Fibroblast of upper back skin (primary cell): Measurements from ENCODE around the gene OR51E1.
A peak's percentile ranks its signal among the peaks of the same experiment; 100 is the strongest.

Experiments used
- DNase-seq: peaks from one replicate; pipeline ENCODE4 v3.0.0-alpha.2; 2013

Gene OR51E1, protein sequence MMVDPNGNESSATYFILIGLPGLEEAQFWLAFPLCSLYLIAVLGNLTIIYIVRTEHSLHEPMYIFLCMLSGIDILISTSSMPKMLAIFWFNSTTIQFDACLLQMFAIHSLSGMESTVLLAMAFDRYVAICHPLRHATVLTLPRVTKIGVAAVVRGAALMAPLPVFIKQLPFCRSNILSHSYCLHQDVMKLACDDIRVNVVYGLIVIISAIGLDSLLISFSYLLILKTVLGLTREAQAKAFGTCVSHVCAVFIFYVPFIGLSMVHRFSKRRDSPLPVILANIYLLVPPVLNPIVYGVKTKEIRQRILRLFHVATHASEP

DNA sequence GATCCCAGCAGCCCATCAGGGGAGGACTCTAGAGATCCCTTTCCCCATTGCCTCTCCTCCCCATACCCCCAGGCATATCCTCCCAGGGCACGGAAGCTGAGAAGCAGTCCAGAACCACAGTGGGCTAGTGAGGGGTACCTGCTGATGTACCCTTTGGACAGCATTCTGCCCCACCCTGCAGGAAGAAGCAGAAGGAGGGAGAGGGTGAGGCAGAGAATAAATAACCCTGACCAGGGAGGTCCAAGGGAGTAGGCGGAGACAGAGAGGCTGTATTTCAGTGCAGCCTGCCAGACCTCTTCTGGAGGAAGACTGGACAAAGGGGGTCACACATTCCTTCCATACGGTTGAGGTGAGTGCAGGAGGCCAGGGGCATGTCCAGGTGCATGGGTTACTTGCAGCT lies at the start of gene OR51E1:
Gene OR51E1, plus strand, starts transcription at position 301 of the 400 bp plus-strand sequence. CDS start 8,545 bp downstream, outside the sequence.
- no peak for DNase-seq

DNA sequence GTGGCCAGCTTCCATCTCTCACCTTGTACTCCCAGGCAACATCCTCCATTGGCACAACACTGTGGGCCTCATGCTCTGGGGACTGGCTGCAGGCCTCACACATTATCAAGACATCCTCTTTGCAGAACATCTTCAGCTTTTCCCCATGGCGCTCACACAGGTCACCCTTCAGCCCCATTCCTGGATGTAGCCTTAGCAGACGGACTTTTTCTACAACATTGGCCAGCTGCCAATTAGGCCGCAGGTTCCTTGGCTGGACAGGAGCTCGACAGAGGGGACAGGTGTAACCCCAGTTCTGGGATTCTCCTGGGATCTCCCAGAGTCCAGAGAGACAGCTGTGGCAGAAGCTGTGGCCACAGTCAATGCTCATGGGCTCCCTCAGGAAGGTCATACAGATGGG lies 38.7 kb upstream of the OR51E1 start:
- DNase-seq, result no peak

DNA sequence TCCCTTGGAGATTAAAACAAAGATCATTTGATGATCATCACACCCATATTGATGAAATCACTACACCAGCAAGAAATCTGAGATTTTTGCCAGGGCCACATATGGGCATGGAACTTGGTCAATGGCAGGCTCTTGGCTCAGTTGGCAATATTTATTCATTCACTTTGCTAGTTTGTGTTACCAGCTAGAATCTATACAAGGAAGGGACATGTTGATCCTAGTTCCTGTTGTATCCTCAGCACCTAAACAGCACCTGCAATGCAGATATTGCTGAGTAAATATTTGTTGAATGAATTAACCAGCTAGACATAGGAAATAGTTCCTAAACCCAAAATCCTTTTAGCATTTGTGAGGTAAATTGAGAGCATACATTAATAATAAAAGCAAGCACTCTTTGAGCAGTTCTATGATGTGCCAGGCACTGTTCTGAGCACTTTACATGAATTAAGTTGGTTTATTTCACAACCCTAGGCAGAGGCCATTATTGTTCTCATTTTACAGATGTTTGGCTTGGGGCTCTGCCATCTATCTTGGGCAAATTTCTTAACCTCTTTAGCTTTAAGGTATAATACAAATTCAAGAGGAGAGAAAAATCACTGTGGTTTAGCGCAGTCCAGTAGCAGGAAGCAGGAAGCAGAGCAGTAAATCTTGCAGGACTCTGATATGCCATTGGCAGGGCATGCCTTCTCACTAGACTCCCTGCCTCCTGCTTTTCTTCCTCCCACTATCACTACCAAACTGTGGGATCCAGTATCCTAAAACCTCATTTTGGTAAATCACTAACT lies 37.4 kb upstream of the OR51E1 start:
- peak; percentile 15 for DNase-seq

DNA sequence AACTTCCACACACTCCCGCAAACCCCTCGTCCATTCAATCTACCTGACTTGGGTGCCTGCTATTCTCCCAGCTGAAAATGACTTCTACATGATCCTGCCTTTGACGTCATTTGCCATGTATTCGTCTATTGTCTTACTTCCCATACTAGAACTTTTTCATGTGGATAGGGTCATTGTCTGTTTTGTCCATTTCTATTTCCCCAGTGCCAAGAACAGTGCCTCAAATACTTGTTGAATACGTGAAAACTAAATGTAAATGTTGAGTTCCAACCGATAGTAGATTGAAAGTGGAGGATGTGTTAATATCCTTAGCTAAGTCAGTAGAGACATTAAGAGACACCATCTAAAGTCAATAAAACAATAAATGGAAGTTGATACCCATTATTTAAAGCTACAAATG lies 36.7 kb upstream of the OR51E1 start:
- DNase-seq, result no peak

DNA sequence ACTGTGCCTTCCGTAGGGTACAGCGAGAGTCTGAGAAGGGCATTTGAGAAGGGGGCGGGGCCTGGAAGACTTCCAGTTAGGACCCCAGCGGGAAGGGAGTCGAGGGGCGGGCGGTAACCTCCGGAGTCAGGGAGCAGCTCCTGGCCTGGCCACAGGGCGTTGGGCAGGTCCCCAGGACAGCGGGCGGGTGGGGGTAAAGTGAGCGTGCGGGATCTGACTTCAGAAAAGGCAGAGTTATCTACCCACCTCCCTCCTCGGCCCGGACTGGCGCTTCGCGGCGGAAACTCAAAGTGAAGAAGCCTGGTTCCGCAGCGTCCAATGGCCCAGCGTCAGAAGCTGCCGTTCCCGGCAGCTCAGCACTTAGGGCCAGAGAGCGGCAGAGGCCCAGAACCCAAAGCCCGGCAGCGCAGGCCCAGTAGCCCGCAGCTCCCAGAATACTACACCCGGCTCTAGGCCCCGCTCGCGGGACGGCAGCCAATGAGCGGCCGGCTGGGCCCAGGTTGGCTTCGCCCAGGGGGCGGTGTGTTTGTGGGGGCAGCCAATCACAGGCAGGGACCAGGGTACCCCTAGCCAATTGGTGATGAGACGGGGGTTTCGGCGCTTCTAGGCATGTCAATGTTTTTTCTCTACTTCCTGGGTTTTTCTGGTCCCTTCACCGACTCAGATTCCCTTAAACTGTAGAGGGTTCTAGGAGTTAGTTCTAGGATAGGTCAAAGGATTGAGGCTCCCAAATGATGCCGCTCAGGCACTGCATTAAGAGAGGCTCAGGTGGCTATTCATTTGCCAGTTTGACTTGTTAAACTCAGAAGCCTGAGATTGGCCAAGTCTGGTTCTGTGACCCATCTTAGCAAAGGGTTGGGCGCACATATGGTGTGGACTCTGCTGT lies 35.8 kb upstream of the OR51E1 start, which contains the start of gene TRIM68:
Gene TRIM68, minus strand, starts transcription at position 451 of the 886 bp plus-strand sequence. CDS start 2,727 bp downstream, outside the sequence.
- peak; percentile 97 for DNase-seq

DNA sequence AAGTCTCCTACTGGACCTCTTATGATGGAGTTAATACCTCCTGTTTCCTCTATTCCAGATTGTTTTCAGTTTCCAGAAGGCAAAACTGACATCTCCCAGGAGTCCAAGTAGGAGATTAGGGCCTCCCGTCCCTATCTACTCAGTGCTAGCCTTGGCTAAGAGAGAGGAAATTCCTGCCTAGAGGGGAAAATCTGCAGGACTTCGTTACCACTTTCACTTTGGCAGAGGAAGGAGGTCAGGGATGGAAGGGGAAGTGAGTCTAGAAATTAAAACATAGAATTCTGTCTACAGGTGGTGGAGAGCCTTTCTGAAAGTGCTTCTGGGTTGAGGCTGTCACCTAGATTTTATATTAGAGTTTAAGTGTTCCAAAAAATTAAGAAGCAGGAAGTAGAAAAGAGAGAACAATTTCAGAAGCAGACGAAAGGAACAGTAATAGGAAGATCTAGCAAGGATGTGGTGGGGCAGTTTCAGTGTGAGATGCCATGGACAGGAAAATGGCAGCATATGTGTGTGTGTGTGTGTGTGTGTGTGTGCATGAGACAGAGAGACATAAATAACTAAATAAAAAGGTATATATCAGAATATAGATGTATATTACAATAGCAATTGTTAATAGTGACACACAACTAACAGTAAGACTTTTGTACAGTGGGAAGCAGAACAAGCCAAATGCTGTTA lies 33.4 kb upstream of the OR51E1 start:
- no peak for DNase-seq

DNA sequence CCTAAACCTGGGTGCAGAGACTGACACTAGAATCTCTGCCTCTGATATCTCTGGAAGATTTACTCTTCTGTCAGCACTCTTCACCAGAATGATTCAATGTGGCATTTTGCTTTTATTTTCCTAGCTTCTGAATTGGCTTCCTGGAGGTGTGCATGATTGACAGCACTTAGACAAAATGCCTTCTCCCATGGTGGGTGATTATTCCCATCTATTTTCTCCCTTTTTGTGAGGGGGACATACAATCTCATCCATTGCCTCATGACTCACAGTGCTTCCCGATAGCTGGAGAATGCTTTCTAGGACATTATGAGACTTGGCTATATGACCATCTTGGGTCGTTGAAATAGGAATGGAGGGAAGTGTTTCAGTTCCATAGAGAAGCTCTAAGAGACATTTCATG lies 31.8 kb upstream of the OR51E1 start:
- DNase-seq, result no peak

DNA sequence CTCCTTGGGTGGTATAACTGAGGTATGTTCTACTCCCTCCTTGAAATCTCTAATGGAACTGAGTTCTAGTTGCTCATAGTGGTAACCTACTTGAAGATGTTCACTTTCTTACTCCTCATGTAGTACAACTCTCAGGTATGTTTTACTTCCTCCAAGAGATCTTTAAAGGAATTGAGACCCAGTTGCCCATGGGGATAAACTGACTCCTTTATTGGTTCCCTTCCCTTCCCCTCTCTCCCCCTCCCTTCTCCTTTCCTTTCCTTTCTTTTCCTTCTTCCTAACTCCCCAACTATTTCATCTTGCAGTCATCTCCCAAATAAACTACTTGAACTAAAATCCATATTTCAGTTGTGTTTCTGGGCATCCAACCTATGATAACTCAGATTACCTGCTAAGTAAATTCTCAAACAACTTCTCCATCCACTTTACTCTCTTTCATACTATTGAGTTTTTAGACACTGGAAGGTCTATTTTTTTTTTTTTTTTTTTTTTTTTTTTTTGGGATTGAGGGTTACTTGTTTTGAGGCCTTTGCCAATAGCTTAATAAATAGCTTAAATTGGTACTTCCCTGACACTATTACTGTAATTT lies 27.8 kb upstream of the OR51E1 start:
- no peak for DNase-seq

DNA sequence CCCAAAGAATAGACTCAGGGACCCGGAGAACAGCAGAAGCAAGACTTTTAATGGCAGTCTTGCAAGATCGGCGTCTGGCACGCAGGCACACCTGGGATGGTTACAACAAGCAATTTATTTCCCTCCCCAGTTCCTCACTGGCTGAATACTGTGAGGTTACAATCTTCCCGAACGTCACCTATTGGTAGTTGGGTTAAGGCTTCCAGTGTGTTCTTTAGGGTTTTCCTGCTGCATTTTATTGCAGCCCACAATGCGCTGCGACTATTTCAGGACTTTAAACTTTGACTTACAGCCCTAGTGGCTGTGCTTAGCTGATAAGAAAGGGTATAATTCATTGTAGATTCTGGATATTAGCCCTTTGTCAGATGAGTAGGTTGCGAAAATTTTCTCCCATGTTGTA lies 24.3 kb upstream of the OR51E1 start:
- no peak for DNase-seq

DNA sequence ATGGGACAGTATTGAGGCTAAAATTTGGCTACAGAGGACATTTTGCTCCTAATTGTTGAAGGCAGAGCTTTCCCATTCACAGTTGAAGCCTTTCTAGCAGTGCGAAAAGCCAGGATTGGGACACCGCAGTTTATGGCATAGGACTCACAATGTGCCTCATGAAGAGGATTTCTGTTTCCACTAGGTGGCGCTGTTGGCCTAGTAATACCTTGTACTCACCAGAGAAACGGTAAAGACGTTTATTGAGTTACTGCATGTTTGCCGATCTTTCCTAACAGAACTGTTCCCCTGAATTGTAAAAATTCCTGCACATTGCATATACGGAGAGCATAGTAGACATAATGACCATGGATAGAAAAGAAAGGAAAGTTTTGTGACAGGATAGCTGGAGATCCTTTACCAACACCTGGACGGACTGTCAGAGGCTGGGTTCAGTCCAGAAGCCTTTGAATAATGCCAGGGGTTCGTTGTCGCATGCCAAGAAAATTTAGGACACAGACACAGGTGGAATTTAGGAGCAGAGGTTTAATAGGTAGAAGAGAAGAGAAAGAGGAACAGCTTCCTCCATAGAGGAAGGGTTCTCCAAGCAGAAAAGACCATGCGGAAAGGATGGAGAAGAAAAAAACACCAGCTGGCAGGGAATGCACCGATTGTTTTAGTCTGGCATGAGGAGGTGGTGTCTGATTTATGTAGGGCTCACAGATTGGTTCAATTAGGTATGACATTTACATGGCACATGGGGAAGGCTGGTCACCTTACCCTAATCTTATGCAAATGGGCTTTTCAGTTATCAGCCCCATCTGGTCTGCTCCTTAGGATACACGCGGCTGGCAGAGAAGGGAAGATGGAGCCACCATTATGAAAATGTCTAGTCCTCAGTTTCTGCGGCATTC lies 17.3 kb upstream of the OR51E1 start:
- peak; percentile 73 for DNase-seq

DNA sequence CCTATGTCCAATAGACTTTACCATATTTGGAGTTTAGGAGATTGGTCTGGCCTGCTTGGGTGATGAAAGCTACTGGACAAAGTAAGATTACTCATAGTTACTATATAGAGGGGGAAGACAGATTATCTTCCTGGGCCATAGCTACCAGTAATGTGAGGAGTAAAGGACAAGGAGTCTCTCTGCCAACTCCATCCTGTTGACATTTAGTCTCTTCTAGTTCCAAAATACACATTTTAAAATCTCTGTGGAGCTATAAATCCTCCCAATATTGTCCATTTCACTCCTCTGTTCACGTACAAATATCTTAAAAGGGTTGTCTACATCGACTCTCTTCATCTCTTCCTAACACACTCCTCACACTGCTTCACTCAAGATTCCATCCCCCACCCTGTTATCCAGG lies 7.6 kb upstream of the OR51E1 start:
- no peak for DNase-seq

DNA sequence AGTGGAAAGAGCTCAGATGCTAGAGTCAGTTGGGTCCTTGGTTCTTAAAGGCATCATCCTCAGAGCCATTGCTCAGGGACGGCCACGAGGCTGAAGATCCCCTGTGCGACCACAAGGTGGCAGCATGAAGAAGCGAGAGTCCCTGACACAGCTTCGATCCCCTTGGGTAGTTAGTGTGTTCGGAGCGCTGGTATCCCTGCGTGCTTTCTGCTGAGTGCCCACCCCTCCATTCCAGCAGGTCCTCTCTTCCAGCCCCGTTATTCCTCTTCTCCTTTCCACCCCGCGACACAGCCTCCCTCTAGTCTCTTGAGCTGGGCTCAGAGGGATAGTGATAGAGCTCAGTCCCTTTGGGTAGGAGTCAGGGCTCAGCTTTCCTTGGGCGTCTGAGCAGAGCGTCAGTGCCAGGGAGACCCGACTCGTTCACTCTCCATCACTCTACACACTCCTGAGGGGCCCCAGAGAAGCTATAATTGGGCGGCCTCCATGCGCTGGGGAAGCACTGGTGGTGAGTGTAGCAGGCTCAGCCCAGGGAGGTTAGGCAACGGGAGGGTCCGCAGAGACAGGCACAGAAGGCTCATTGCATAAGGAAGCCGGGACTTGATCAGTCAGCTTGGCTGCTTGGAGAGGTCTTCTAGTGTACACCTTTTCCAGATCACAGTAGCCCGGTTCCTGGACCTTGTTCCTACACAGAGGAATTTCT lies 6.7 kb upstream of the OR51E1 start, which contains the start of gene OR51D1:
Gene OR51D1, plus strand, starts transcription at position 516 of the 700 bp plus-strand sequence. CDS start 2,314 bp downstream, outside the sequence.
- DNase-seq, result peak; percentile 69

DNA sequence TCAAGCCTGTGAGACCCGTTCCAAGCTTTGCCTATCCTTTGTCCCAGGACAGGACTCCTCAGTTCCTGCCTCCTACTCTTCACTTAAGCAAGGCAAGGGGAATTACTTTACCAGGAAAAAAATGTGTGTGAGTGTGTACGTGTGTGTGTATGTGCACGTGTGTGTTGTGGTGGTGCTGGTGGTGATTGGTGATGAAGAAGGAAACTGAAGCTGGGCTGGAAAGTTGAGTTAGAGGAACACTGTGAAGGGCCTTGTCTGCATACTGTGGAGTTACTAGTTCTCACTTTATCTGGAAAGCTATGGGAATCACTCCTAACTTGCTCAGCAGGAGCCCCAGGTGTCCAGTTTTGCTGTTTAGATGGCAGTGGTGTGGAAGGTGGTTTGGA lies 6.1 kb upstream of the OR51E1 start:
- no peak for DNase-seq

DNA sequence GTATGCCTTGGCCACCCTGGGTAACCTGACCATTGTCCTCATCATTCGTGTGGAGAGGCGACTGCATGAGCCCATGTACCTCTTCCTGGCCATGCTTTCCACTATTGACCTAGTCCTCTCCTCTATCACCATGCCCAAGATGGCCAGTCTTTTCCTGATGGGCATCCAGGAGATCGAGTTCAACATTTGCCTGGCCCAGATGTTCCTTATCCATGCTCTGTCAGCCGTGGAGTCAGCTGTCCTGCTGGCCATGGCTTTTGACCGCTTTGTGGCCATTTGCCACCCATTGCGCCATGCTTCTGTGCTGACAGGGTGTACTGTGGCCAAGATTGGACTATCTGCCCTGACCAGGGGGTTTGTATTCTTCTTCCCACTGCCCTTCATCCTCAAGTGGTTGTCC lies 3.9 kb upstream of the OR51E1 start:
- DNase-seq, result no peak

DNA sequence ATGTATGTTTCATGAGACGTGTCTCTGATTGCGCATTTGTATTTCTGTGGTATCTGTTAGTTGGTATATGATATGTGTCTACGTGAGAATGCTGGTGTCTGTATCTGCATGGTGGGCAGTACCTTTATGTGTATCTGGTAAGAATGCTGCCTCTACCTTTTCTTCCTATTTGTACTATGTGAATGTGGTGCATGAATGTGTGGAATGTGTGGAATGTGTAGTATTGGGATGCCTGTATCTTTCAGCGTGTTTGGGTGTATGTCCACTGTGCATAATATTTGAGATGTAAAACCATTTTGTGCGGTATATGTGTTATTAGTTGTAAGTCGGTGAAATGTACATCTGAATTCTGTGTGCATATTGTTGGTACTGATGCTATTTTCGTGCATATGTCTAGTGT lies 2.3 kb upstream of the OR51E1 start:
- DNase-seq, result peak; percentile 5

DNA sequence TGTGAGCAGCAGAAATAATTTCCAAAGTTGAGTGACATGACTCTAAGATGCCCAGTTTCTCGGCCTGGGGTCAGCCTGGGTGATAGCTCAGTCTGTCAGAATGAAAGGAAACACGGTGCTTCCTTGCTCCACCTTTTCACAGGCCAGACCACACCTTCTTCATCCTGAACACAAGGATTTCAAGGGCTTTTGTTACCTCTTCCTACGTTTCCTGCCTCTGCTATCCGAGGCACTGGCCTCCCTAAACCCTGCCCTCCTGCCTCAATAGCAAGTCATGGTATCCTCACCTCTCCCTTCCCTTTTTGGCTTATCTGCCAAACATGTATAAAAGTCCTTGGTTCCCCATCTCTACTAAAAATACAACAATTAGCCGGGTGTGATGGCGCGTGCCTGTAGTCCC lies 1.7 kb upstream of the OR51E1 start:
- no peak for DNase-seq

DNA sequence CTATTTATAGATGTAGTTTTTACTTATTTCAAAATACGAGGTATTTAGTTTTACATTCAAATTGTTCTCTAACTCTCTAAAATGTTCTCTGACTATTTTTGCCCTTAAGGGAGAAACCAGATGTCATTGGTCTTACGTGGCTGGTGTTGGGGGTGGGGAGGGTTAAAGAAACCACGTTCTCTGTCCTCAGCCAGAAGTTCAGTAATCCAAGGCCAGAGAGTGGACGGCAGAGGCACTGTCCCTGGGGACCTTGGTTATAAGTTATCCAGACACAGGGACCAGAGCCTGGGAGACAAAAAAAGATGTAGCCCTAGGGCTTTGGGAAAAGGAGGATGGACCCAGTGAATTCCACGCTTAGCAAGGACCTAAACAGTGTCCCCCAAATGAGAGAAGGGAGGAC lies 706 bp upstream of the OR51E1 start:
- DNase-seq, result peak; percentile 9

DNA sequence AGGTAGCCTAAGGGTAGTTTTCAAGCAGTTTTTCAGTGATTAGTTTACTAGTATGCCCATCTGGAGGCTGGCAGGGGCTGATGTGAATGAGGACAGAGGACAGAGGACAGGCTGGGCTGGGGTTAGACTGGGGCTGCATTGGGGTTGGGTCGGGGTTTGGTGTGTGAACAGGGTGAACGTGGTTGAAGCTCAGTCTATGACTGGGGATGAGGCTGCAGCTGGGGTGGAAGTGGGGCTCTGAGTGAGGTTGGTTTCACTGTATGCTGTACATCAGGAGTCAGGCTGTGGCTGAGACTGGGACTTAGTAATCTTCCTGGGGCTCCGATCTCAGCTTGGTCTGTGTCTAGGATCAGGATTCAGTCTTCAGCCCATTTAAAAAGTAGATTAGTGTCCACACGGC lies 451 bp downstream of the OR51E1 start:
- DNase-seq, result no peak

DNA sequence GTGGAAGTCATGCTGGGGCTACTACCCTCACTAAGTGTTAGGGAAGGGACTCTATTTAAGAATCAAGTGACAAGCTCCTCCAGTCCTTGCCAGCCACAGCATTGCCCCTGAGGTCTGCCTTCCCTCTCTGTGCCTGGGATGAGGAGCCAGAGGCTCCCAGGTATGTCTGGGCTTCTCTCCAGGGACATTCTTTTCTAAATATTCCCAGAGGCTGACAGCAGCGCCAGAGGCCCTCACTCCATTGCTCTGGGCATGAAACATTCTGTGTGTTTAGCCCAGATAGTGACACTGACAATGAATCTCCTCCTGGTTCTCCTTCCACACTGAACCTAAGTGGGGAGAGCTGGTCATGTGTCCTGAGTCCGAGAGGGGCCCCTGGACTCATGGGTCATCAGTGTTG lies 2.2 kb downstream of the OR51E1 start:
- no peak for DNase-seq

DNA sequence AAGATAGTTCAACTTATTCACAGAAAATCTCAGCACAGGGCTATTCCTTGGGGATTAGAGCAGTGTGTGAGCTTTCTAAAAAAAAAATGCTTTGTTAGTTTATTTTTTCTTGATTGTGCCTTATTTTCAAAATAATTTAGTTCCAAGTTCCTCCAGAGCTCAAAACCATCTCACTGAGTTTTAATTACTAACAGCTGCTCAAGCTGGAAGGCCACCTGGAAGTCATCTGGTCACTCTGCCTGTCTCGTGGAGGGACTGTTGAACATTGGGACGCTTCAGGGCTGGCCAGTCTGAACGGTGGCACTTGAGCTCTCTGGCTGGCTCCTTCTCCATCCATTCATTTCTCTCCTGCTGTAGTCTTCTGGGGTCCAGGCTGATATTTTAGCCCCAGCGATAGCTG lies 4.0 kb downstream of the OR51E1 start:
- no peak for DNase-seq
